ENCODE data around the gene JAKMIP1.

- TF ChIP-seq CTCF (IDR thresholded peaks at IDR 0.05): no peak
- TF ChIP-seq POLR2A (IDR thresholded peaks at IDR 0.05): no peak
Observed at GRCh38 chr4:5996641-5997040, 203.7 kb downstream of the JAKMIP1 start.
